Measurements from ENCODE around the gene ANGEL2.
"Not testable (repeated sequence)": the region's sequence is repeated elsewhere in the genome, so short reads cannot be mapped to it uniquely, and the experiment has no call there.

ANGEL2 gene

GRCh38 chr1:213015099-213016050 is at the start of gene ANGEL2:
Gene ANGEL2, minus strand, starts transcription at chr1:213015867. Its CDS starts 196 bp downstream, at chr1:213015671.
- peak; percentile 49 for DNase-seq

GRCh38 chr1:213061263-213061662 is 45.6 kb upstream of the ANGEL2 start:
- no peak for DNase-seq

DNA sequence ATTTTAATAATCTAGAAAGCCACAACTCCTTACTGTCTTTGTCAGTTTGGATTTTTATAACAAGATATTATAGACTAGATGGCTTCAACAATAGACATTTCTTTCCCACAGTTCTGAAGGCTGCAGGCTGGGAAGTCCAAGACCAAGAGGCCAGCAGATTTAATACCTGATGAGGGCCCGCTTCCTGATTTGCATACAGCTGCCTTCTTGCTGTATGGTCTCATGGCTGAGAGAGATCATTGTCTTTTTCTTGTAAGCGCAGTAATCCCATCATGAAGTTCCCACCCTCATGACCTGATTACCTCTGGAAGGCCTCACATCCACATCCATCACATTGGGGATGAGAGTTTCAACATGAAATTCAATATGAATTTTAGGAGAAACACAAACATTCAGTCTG is 45.2 kb upstream of the ANGEL2 start:
- no peak for DNase-seq

- DNase-seq = no peak
Measured at GRCh38 chr1:213057264-213058059, 41.8 kb upstream of the ANGEL2 start.

- DNase-seq = no peak
Measured at GRCh38 chr1:213055767-213056166, 40.1 kb upstream of the ANGEL2 start.

GRCh38 chr1:213054733-213055591 is 39.3 kb upstream of the ANGEL2 start:
- DNase-seq = no peak

DNA sequence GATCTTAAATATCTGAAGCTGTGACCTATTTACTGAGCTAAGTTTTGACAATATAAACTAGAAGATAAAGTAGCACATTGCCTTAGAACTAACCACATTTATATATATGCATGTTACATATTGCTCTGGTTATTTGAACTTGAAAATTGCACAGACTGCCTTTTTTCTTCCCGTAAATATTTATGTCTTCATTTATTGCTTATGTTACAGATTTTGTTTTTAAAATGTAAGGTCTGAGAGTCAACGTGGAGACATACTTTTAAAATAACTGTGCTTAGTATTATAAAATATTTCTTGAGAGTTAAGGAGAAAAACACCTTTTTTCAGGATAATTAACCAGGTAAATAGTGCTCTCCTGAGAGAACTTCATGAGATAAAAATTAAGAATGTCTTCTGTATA is 38.5 kb upstream of the ANGEL2 start:
- no peak for DNase-seq

DNA sequence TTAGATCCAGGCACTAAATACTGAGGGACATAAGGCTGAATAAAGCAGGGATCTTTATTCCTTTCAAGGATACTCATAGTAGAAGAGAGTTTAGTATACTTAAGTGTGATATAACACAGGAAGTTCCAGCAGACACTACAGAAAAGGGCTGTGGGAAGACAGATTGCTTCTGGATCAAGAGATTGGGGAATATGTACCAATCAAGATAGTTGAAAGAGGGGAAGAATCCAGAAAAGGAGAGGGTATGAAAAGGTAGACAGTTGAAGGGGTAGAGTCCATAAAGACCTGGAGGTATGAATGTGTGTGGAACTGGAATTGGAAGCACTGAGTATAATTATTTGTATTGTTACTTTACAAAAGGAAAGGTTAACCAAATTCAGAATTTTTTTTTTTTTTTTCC is 37.8 kb upstream of the ANGEL2 start:
- DNase-seq = no peak

DNA sequence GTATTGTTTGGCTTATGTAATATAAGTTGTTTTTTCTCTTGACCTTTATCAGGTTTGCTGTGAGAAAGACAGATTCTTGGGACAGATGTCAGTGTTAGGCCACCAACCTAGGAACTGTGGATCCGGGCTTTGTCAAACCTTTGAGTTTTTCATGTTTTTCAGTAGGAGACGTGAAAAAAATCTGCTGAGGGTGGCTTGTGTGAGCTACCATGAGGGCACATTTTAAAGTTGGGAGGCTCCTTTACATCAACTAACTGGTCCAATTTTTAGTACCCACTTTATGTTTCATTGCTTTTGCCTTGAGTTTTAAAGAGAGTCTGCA is 36.2 kb upstream of the ANGEL2 start:
- DNase-seq = no peak

DNA sequence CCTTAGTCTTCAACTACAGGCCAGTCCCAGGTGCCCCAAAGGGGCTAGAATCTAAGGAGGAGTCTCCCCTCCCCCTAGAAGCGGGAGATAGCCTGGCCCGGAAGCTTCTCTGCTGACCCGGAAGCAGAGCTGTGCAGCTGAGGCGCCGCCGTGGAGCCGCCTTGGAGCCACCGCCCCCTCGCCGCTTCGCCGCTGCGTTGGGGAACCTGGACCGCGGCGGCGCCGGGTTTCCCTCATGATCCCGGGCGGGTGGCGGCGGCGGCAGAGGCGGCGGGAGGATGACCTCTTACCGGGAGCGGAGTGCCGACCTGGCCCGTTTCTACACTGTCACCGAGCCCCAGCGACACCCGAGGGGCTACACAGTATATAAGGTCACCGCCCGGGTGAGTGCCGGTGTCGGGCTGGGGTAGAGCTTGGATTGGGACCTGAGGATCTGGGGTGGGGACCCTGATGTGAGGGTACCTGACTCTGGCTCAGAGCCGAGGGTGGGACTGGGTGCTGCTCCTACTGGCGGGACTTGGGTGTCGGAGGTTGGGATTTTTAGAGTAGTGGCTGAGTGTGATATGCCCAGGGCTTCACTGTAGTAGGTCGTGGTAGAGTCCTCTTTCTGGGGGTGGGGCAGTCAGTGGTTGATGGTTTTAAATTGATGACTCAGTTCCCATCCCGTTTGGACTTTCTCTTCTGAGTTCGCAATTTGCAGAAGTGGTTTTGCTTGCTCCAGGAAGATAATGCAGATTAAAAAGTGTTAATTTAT is 35.6 kb upstream of the ANGEL2 start, which contains the start of gene RPS6KC1:
TSS of gene RPS6KC1 (plus strand) at position 115 of the 754 bp plus-strand sequence. CDS start at position 279, 164 bp downstream.
- DNase-seq = peak; percentile 73

- peak; percentile 20 for DNase-seq
Measured at GRCh38 chr1:213050745-213051126, 35.1 kb upstream of the ANGEL2 start.

- no peak for DNase-seq
Measured at GRCh38 chr1:213049232-213049631, 33.6 kb upstream of the ANGEL2 start.

DNA sequence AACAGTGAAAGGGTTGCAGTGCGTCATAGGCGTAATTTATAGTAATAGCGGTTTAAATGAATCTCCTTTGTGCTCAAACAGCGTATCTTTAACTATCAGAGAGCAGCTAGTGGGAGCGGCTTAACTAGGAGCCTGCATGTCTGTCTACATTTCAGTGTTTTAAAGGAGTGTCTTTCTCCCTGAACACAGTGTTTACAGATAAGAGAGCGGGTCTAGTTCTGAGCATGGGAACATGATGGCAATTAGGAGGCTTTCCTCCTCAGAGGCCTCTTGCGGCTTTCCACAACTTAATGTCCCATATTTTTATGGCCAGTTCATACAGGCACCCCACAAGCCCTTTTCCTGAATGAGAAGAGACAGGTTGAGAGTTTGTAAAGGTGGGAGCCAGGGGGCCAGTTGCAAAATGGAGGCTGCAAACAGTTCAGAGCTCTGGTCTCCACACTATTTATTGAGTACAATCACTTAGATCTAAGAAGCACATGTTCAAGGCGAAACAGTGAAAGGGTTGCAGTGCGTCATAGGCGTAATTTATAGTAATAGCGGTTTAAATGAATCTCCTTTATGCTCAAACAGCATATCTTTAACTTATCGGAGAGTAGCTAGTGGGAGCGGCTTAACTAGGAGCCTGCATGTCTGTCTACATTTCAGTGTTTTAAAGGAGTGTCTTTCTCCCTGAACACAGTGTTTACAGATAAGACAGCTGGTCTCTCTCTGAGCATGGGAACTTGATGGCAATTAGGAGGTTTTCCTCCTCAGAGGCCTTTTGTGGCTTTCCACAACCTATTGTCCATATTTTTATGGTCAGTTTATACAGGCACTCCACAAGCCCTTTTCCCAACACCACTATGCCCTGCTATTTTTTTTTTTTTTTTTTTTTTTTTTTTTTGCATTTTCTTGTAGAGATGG is 29.9 kb upstream of the ANGEL2 start:
- DNase-seq = not testable (repeated sequence)

DNA sequence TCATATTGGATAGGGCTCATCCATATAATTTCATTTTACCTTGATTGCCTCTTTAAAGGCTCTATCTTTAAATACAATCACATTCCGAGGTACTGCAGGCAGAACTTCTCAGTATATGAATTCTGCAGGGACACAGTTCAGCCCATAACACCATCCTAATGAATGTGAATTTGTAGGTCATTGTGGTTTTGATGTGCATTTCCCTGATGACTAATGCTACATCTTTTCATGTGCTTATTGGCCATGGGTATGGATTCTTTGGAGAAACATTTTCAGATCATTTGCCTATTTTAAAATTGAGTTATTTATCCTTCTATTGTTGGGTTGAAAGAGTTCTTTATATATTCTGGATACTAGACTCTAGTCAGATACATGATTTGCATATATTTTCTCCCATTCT is 25.8 kb upstream of the ANGEL2 start:
- no peak for DNase-seq

DNA sequence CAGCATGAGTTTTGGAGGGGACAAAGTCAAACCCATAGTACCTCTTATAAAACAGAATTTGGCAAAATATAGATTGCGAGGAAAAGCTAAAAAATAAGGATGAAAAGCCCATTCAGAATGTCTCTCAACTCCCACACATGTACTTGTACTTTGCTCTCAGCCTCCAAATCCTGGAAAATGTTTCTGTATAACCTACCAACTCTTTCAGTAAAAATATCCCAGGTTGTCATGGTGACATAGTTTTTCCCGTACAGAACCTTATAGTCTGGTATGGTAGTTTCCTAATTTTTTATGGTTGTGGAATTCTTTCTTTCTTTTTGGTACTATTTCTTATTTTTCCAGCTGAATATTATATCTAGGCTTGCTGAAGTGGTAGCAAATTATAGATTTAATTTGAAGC is 19.9 kb upstream of the ANGEL2 start:
- DNase-seq = no peak

DNA sequence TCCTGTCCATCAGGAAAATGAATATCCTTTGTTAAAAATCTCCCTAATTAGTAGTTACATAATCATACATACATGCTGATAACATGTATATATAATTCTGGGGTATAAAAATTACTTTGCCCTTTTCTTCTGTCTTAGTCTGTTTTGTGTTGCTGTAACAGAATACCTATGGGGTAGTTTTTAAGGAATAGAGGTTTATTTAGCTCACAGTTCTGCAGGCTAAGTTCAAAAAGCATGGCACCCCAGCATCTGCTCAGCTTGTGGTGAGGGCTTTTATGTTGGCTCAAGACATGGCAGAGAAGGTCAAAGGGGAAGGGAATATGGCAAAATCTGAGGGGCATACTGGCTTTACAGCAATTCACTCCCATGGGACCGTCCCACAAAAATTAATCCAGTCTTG is 19.0 kb upstream of the ANGEL2 start:
- DNase-seq = no peak

GRCh38 chr1:213032651-213033050 is 17.0 kb upstream of the ANGEL2 start:
- no peak for DNase-seq

DNA sequence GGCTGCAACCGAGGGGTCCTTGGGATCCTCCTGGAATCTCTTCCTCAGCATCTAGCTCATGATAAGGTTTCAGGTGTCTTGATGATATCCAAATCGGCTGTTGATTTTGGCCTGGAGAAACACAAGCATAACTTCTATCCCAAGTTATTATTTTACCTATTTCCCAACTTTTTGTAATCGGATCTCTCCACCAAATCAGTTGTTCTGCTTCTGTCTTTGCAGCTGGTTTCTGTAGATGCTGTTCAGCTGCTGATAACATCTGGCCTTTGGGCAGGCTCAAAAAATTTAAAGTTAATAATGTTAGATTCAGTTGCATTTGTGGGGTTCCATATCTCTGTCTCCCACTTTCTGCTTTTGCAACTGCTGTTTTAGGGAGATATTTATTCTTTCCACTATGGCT is 11.4 kb upstream of the ANGEL2 start:
- DNase-seq = not testable (repeated sequence)

GRCh38 chr1:213020016-213020415 is 4.3 kb upstream of the ANGEL2 start:
- DNase-seq = no peak

- DNase-seq = no peak
Measured at GRCh38 chr1:213019450-213019849, 3.8 kb upstream of the ANGEL2 start.

All from 8988T (cell line).